Stimulated activated CD4-positive, alpha-beta T cell treated with anti-CD3 and anti-CD28 coated beads, Interleukin-1b, Interleukin-23, amount 100 ng/mL, for 48 hours (primary cell): Measurements from ENCODE around the gene TRIM17.

ENCODE experiments used
- DNase-seq: peaks from one replicate; pipeline ENCODE4 v3.0.0-alpha.2; 2020

The TRIM17 gene

DNA sequence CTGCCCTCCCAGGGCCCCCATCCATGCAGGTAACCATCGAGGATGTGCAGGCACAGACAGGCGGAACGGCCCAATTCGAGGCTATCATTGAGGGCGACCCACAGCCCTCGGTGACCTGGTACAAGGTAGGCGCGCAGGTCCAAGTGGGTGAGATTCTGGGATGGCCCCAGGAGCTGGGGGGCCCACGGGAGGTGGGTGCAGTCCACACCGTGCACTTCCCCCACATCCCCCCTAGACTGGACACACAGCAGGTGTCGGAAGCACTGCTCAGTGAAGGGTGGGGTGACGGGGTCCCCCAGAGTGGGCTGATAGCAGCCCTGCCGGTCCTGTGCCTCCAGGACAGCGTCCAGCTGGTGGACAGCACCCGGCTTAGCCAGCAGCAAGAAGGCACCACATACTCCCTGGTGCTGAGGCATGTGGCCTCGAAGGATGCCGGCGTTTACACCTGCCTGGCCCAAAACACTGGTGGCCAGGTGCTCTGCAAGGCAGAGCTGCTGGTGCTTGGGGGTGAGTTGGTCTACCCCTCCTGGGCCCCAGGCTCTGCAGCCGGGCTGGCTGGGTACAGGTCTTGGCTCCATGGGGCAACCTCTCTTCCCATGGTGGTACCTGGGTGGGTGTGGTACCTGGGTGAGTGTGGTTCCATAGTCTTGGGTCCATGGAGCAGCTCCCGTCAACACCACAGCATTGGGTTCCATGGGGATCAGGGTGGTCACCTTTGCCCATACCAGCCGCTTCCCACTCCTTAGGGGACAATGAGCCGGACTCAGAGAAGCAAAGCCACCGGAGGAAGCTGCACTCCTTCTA, 50.4 kb downstream of the TRIM17 start:
- no peak for DNase-seq

DNA sequence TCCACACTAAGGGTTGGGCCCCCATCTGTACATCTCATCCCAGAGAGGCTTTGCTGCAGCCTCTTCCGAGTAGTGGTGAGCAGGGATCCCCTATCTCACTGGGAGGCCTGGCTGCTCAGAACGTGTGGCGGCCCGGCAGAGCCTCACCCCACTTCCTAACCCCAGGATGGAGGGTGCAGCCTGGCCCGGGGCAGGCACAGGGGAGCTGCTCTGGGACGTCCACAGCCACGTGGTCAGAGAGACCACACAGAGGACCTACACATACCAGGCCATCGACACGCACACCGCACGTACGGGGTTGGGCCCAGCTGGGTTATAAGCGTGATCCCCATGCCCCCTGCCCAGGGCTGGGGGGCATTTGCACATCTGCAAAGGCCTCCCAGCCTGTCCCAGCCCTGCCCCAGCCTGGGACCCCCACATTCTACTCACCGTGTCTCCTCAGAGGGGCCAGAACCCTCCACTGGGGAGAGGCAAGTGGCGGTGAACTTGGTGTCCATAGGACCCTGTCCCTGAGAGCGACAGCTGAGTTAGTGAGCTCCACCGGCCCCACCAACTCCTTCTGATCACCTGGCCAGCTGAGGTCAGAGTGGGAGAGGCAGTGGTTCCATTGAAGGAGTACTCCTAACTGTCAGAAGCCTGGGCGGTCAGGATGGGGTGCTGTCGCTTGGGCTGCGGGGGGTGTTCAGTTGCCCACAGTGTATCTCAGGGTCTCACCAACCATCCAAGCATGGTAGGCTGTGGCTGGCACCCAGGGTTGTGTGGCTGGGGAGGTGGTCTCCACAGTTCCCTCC, 51.2 kb downstream of the TRIM17 start:
- no peak for DNase-seq

GRCh38 chr1:228364706-228365213, 51.9 kb downstream of the TRIM17 start:
- DNase-seq, result no peak

GRCh38 chr1:228364068-228364705, 52.5 kb downstream of the TRIM17 start:
- peak; percentile 0 for DNase-seq

DNA sequence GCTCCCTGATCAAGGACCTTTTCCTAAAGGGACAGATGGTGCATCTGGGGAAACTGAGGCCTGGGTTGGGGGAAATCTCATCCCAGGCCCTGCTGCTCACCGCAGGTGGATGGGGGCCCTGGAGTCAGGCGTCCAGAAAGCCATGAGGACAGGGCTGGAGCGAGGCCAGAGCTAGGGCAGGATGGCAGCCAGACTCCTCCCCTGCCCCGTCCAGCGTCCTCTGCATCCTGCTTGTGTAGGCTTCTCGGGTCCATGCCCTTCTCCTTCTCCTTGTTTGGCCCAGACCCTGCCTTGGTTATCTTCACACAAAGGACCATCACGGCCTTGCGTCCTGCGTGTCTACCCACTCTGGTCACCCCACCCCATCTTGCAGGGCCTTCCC, 53.0 kb downstream of the TRIM17 start:
- DNase-seq, result peak; percentile 0

GRCh38 chr1:228362884-228363450, 53.7 kb downstream of the TRIM17 start:
- no peak for DNase-seq

GRCh38 chr1:228362141-228362883, 54.3 kb downstream of the TRIM17 start:
- DNase-seq, result no peak

DNA sequence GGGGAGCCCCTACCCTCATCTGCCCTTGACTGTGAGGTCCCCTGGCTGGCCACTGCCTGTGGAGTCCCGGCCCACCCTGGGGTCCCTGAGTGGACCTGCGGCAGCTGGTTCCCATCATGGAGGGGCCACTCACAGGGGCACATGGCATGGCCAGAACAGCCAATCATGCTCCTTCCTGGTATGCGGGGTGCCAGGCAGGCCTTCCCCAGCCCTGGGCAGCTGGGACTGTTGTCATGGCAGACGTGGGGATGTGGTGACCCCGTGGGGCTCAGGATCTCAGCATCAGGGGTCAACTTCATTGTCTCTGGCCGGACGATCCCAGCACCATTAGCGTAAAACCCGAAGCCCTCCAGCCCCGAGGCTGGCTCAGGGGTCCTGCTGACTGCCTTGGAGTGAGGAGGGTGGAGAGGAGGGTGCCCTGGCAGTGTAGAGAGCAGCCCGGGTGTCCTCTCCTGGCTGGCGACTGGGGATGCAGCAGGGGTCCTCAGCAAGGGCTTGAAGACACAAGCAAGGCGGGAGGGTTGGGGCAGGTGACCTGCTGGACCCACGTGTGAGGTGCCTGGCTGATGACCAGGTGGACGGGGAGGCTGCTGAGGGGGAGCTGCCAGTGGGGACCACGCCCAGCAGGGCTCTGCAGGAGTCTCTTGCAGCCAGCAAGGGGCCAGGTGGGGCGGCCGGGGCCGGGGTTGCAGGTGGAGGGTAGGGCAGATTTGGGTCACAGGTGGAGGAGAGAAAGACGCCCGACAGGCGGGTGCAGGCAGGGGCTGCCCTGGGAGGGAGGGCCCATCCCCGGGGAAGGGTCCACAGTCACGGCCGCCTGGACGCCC, 55.1 kb downstream of the TRIM17 start:
- DNase-seq, result no peak

DNA sequence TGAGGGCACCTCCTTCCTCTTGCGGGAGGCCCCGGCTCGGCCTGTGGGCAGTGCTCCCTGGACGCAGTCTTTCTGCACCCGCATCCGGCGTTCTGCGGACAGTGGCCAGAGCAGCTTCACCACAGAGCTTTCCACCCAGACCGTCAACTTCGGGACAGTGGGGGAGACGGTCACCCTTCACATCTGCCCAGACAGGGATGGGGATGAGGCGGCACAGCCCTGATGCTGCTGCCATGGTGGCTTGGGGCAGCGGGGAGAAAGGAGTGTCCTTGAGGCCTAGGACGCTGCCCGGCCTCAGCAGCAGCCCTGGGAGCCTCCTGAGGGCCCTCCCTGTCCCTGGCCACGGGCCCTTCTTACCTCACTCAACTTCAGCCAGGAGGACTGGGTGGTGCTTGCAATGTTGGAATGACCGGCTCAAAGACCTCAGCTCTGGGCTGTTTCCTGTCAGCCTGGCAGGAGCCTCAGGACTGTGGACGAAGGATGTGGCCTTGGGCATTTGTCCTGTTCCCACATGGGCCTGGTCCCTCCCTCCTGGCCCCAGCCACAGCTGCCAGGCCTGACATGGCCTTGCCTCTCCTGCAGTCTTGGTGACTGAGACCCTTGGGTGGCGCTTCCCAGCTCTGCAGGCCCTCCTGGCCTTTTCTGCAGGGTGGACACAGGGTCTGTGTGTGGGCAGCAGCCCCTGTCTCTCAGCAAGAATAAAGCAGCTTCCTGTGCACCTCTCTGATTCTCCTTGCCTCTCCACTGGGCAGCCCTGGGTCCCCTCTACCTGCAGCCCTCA, 55.9 kb downstream of the TRIM17 start:
- DNase-seq, result no peak

DNA sequence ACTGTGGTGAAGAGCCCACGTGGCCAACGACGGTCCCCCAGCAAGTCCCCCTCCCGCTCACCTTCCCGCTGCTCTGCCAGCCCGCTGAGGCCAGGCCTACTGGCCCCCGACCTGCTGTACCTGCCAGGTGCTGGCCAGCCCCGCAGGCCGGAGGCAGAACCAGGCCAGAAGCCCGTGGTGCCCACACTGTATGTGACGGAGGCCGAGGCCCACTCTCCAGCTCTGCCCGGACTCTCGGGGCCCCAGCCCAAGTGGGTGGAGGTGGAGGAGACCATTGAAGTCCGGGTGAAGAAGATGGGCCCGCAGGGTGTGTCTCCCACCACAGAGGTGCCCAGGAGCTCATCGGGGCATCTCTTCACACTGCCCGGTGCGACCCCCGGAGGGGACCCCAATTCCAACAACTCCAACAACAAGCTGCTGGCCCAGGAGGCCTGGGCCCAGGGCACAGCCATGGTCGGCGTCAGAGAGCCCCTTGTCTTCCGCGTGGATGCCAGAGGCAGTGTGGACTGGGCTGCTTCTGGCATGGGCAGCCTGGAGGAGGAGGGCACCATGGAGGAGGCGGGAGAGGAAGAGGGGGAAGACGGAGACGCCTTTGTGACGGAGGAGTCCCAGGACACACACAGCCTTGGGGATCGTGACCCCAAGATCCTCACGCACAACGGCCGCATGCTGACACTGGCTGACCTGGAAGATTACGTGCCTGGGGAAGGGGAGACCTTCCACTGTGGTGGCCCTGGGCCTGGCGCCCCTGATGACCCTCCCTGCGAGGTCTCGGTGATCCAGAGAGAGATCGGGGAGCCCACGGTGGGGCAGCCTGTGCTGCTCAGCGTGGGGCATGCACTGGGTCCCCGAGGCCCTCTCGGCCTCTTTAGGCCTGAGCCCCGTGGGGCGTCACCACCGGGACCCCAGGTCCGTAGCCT, 56.8 kb downstream of the TRIM17 start:
- DNase-seq, result no peak

- no peak for DNase-seq
Observed at GRCh38 chr1:228358764-228359612, 57.7 kb downstream of the TRIM17 start.

GRCh38 chr1:228358039-228358763, 58.5 kb downstream of the TRIM17 start:
- DNase-seq, result no peak
